Measurements from ENCODE around the gene AJAP1.
A peak's percentile ranks its signal among the peaks of the same experiment; 100 is the strongest.

AJAP1 gene

GRCh38 chr1:4781646-4782045, 127.2 kb downstream of the AJAP1 start:
- DNase-seq, result no peak

- DNase-seq, result no peak
These were observed 130.4 kb downstream of the AJAP1 start for GRCh38 chr1:4784761-4785160.

- DNase-seq, result no peak
These were observed 131.6 kb downstream of the AJAP1 start for GRCh38 chr1:4786055-4786454.

GRCh38 chr1:4787551-4787950, 133.1 kb downstream of the AJAP1 start:
- no peak for DNase-seq

GRCh38 chr1:4792565-4792964, 138.2 kb downstream of the AJAP1 start:
- no peak for DNase-seq

- DNase-seq, result no peak
These were observed 139.8 kb downstream of the AJAP1 start for GRCh38 chr1:4794020-4794780.

GRCh38 chr1:4796161-4797015, 142.0 kb downstream of the AJAP1 start:
- DNase-seq, result no peak

- DNase-seq, result no peak
These were observed 142.6 kb downstream of the AJAP1 start for GRCh38 chr1:4797016-4797410.

- DNase-seq, result no peak
These were observed 143.0 kb downstream of the AJAP1 start for GRCh38 chr1:4797429-4797828.

- DNase-seq, result no peak
These were observed 146.9 kb downstream of the AJAP1 start for GRCh38 chr1:4801192-4801924.

- DNase-seq, result no peak
These were observed 147.6 kb downstream of the AJAP1 start for GRCh38 chr1:4802024-4802423.

GRCh38 chr1:4803335-4803734, 148.9 kb downstream of the AJAP1 start:
- no peak for DNase-seq

GRCh38 chr1:4805987-4806386, 151.6 kb downstream of the AJAP1 start:
- no peak for DNase-seq

GRCh38 chr1:4820543-4820942, 166.1 kb downstream of the AJAP1 start:
- no peak for DNase-seq

- peak; percentile 55 for DNase-seq
These were observed 171.5 kb downstream of the AJAP1 start for GRCh38 chr1:4825800-4826450.

- DNase-seq, result no peak
These were observed 176.3 kb downstream of the AJAP1 start for GRCh38 chr1:4830707-4831106.

- peak; percentile 25 for DNase-seq
These were observed 182.2 kb downstream of the AJAP1 start for GRCh38 chr1:4836574-4836973.

GRCh38 chr1:4837031-4837600, 182.7 kb downstream of the AJAP1 start:
- no peak for DNase-seq

GRCh38 chr1:4837752-4838151, 183.3 kb downstream of the AJAP1 start:
- no peak for DNase-seq

GRCh38 chr1:4838231-4838630, 183.8 kb downstream of the AJAP1 start:
- DNase-seq, result no peak

Measured in retina (tissue), 1 donor.